ENCODE measurements around the gene TFB1M.

DNA sequence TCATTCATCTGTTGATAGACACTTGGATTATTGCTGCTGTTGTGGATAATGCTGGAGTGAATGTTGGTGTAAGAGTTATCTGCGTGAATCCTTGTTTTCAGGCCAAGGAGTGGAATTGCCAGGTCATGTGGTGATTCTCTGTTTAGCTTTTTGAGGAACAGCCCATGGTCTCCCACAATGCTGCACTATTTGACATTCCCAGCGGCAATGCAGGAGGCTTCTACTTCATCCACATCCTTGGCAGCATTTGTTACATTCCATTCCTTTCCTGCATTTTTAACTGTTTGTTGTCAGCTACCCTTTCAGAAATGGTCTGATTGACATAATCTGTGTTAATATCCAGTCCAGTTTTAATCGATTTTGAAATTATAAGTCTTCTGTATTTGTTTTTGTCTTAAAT lies 102.2 kb downstream of the TFB1M start:
- TF ChIP-seq, protein P1, sequence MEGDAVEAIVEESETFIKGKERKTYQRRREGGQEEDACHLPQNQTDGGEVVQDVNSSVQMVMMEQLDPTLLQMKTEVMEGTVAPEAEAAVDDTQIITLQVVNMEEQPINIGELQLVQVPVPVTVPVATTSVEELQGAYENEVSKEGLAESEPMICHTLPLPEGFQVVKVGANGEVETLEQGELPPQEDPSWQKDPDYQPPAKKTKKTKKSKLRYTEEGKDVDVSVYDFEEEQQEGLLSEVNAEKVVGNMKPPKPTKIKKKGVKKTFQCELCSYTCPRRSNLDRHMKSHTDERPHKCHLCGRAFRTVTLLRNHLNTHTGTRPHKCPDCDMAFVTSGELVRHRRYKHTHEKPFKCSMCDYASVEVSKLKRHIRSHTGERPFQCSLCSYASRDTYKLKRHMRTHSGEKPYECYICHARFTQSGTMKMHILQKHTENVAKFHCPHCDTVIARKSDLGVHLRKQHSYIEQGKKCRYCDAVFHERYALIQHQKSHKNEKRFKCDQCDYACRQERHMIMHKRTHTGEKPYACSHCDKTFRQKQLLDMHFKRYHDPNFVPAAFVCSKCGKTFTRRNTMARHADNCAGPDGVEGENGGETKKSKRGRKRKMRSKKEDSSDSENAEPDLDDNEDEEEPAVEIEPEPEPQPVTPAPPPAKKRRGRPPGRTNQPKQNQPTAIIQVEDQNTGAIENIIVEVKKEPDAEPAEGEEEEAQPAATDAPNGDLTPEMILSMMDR (IDR thresholded peaks at IDR 0.05), result no peak
- no peak for TF ChIP-seq POLR2A (IDR thresholded peaks at IDR 0.05)

Data from right lobe of liver (tissue), 4 donors.